ENCODE data around the gene RASGRF1.

The RASGRF1 gene

GRCh38 chr15:78950902-78951840 lies 139.4 kb downstream of the RASGRF1 start:
- DNase-seq, result no peak

GRCh38 chr15:78950343-78950742 lies 140.2 kb downstream of the RASGRF1 start:
- DNase-seq, result no peak

DNA sequence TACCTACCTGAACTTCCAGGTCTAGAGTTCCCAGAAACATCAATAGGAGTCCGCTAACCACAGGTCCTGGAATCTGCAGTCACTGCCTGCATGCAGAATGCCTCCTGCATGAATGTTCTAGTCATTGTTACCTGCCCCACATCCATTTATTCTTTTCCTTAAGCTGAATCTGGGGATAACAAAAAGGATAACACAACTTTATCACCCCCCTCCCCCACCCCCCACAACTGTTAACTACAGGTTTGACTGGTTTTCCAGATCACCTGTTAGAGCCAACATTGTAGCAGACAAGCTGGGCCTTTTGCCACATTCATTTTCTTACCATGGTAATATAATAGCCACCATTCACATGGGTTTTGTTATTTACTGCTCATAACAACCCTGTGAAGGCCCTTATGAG lies 141.1 kb downstream of the RASGRF1 start:
- no peak for DNase-seq

- DNase-seq, result no peak
Measured at GRCh38 chr15:78947506-78947905, 143.1 kb downstream of the RASGRF1 start.

- no peak for DNase-seq
Measured at GRCh38 chr15:78946493-78946892, 144.1 kb downstream of the RASGRF1 start.

GRCh38 chr15:78944669-78945407 lies 145.7 kb downstream of the RASGRF1 start, which contains the start of gene CTSH:
Gene CTSH (minus strand): TSS chr15:78945046. CDS start chr15:78944981, 65 bp downstream.
- DNase-seq, result no peak

GRCh38 chr15:78944202-78944625 lies 146.4 kb downstream of the RASGRF1 start:
- no peak for DNase-seq

DNA sequence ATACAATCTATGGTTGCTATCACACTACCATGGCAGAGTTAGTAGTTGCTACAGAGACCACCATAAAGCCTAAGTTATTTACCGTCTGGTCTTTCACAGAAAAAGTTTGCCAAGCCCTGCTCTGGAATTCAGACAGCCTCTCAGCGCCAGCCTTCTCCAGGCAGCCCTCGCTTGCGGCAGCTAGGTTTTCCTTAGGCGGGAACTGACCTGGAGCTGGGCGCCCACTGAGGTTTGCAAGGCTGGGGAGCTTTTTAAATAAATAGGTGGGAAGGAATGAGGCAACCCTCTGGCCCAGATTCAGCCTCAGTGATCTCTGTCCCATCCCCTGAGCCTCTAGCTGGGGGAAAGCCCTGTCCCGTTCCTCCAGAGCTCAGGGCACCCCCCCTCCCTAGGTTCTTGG lies 146.9 kb downstream of the RASGRF1 start:
- DNase-seq, result no peak

GRCh38 chr15:78942741-78943140 lies 147.8 kb downstream of the RASGRF1 start:
- no peak for DNase-seq

- DNase-seq, result no peak
Measured at GRCh38 chr15:78938658-78939488, 151.7 kb downstream of the RASGRF1 start.

DNA sequence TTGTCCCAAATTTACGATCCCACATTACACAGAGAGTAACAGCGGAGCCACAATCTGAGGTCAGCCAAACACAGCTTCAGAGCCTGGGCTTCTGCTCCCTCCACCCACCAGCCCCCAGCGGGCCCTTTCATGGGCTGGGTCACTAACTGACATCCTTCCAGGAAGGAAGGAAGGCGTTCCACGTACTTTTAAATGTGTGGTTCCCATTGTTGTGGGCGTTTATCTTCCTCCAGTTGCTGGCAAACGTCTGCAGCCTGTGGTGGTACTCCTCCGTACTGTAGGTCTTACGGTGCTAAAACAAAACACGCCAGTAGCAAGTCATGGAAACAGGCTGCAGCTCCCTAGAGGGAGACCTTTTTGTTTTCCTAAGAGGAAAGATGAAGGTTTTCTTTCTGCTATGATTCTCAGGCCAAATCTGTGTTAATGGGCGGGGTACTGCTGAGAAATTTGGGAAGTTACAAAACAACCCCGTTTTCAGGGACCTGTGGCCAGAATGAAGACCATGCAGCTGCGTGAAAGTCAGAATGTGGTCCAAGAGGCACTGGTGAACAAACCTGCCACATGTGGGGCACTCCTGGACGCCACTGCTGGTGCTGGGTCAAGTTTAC lies 153.3 kb downstream of the RASGRF1 start:
- DNase-seq, result no peak

DNA sequence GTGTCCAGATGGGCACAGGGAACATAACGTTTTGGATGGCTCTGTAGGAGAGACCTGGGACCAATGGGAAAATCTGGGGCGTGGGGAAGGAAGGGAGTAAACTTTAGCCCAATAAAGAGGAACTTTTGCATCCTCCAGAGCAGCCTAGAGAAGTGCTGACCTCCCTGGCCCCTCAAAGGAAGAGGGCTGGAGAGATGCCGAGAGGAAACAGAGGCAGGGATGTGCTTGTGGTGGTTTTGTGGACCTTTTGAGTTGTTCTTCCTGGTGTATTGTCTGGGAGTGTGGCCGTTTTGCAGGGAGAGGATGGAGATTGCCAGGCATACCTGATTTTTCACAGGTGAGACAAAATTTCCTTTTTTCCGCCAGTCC lies 155.9 kb downstream of the RASGRF1 start:
- no peak for DNase-seq

DNA sequence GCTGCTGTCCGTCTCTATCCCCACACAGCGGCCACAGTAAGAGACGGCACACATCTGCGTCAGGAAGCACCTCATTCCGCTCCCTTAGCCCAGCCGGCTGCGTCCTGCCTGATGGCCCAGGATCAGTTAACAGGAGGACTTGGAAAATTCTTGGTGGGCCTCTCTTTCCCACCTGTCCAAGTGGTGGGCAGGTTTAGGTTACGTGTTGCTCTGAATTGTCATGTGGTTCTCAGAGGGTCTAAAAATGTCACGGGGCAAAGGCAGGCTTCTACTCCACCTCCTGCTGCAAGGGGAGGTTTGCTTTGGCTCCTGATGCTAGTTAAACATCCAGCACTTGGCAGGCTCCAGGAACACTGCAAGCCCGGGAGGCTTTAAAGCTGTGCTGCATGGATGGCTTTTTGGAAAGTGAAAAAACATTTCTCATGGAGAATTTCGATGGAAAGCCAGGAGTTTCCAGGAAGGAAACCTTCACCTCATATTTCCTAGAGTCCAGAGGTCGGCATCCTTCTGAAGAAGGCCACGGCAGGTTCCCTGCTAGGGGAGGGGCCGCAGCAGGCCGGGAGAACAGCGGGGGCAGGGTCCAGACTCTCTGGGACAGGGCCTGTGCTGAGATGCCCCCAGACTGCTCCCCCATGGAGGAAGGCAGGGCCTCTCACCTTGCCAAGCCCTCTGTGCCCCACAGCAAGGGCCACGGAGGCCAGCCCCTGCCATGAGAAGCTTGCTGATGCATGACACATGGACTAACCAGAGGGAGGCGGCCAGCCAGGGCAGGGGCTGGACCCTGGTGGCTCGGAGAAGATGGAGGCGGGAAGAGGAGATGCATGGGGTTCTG lies 156.5 kb downstream of the RASGRF1 start:
- no peak for DNase-seq

GRCh38 chr15:78933187-78933822 lies 157.3 kb downstream of the RASGRF1 start:
- DNase-seq, result no peak

GRCh38 chr15:78932258-78932808 lies 158.2 kb downstream of the RASGRF1 start:
- DNase-seq, result no peak

DNA sequence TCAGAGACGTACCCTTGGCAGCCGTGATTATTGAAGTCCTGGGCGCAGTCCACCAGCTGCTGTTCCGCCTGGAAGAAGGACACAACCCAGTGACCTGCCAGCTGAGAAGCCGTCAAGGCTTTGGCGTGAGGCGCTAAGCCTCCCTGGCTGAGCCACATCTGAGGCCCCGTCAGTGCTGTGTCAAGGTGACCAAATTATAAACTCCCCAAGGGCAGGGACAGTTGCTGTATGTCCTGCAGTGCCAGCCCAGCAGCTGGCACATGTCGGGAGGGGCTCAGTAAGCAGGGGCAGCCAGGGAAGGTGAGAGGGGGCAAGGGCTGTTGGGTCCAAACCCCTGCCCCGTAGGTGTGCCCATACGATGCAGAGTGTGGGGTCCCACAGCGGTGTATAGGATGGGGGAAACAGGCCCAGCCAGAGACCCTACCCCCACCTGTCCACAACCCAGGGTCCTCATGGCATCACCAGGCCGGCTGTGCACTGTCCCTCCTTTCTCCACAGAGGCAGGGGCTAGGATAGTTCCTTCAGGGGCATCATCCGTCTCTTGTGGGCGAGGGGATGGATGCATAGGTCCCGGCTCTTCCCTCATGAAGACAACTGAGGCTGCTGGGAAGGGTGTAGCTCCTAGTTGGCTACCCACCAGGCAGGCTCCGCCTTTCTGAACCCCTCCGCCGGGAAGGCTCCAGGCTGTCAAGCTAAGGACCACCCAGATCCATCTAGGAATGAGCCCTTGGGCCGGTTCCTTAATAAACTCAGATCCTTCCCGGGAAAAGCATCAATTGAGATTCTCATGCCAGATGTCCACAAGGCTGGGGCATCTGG lies 158.9 kb downstream of the RASGRF1 start:
- no peak for DNase-seq

- no peak for DNase-seq
Measured at GRCh38 chr15:78930577-78931388, 159.8 kb downstream of the RASGRF1 start.

- DNase-seq, result no peak
Measured at GRCh38 chr15:78929536-78930264, 160.9 kb downstream of the RASGRF1 start.
